22Rv1 (cell line): ENCODE measurements around the gene XRCC2.

Source experiments
- CTCF ChIP-seq: fragments of 450-650 bp; IDR thresholded peaks from 2 replicates; pipeline ENCODE4 v1.5.1; 2017; ENCODE audit warnings: mild to moderate bottlenecking
- ZFX ChIP-seq: fragments of 450-650 bp; IDR thresholded peaks from 2 replicates; pipeline ENCODE4 v1.6.1; 2017; ENCODE audit warnings: antibody characterized with exemption, borderline replicate concordance

GRCh38 chr7:152649220-152649619, 26.7 kb downstream of the XRCC2 start:
- TF ChIP-seq CTCF = no peak
- no peak for TF ChIP-seq ZFX
